ENCODE measurements around the gene LCK.
A peak's percentile ranks its signal among the peaks of the same experiment; 100 is the strongest.
"Not testable (repeated sequence)": the region's sequence is repeated elsewhere in the genome, so short reads cannot be mapped to it uniquely, and the experiment has no call there.

LCK gene

GRCh38 chr1:32274646-32275340, 23.7 kb downstream of the LCK start:
- DNase-seq, result no peak

- DNase-seq, result no peak
Observed at GRCh38 chr1:32275424-32275823, 24.4 kb downstream of the LCK start.

DNA sequence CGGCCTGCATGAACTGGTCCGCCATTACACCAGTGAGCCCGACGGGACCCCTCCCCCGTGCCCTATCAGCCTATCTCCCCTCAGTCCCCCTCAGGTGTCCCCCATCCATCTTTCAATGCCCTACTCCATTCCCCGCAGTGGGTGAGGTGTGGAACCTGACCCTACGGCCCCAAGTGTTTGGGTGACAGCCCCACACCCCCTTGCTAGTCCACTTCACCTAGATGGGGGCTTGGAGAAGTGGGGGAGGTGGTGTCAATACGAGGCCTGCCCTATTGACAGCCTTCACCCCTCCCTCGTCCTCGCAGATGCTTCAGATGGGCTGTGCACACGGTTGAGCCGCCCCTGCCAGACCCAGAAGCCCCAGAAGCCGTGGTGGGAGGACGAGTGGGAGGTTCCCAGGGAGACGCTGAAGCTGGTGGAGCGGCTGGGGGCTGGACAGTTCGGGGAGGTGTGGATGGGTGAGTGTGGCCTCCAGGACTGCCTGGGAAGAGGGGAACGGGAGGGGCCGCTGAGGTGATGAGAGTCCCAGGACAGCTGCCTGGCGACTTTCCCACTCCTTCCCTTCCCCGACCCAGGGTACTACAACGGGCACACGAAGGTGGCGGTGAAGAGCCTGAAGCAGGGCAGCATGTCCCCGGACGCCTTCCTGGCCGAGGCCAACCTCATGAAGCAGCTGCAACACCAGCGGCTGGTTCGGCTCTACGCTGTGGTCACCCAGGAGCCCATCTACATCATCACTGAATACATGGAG, 25.1 kb downstream of the LCK start:
- no peak for DNase-seq

GRCh38 chr1:32284777-32285176, 33.7 kb downstream of the LCK start:
- DNase-seq, result not testable (repeated sequence)

DNA sequence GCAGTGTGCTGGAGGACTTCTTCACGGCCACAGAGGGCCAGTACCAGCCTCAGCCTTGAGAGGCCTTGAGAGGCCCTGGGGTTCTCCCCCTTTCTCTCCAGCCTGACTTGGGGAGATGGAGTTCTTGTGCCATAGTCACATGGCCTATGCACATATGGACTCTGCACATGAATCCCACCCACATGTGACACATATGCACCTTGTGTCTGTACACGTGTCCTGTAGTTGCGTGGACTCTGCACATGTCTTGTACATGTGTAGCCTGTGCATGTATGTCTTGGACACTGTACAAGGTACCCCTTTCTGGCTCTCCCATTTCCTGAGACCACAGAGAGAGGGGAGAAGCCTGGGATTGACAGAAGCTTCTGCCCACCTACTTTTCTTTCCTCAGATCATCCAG, 34.6 kb downstream of the LCK start:
- DNase-seq, result no peak

DNA sequence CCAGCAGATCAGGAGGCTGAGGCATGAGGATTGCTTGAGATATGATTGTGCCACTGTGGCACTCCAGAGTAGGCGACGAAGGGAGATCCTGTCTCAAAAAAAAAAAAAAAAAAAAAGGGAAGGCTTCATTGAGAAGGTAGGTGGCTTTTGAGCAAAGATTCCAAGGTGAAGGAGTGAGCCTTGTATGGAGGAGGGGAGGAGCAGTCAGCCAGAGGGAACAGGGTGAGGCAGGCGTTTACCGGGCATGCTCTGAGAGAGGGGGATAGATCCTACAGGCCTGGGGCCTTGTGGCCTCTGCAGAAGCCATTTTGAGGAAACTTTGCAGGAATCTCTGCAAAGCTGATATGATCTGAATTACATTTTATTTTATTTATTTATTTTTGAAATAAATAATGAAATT, 35.7 kb downstream of the LCK start:
- no peak for DNase-seq

- no peak for DNase-seq
Observed at GRCh38 chr1:32289256-32289655, 38.2 kb downstream of the LCK start.

DNA sequence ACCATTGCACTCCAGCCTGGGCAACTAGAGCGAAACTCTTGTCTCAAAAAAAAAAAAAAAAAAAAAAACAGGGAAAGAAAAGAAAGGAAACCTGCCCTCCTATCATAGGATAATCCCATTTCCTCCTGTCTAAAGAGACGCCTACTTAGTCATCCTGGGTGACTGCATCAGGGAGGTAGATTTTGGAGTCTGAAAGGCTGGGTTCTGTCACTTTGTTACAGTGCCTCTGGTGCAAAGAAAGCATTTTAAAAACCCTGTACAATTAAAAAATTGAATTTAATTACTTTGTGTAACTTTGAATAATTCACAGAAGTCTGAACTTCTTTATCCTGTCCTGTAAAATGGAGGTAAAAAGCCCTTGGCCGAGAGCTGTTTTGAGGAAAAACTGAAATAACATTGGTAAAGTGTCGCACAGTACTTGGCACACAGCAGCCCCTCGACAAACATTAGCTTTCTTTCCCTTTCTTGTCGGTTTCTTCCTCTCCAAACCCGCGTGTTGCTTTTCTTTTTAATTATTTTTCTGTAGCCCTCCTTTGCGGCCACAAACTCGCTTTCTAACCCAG, 40.2 kb downstream of the LCK start:
- DNase-seq, result no peak

DNA sequence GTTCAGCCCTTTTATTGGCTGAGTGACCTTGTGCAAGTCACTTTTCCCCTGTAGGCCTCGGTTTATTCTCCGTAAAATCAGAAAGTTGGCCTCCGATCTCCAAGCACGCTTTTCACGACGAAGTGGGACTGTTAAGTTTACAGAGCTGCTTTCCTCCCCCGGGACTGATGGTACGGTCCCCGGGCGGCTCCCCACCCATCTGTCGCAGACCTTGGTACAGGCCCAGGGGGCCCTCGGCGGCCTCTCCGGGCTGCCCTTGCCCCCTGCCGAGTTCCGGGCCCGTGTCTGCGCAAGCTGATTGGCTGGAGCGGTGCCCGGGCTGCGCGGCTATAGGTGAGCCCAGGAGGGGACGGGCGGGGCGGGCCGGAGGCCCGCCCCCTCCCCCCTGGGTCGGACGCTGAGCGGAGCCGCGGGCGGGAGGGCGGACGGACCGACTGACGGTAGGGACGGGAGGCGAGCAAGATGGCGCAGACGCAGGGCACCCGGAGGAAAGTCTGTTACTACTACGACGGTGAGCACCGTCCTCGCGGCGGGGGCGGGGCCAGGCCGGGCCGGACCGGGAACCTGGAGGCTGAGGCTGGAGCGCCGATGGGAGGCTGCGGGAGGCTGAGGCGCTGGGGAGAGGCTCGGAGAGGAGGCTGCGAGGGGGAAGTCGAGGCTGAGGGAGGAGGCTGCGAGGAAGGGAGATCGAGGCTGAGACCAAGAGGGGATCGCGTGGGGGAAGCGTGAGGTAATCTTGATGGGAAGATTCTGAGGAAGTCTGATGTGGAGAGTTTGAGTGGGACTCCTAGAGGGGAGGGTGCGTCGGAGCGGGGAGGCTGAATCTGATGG, 40.9 kb downstream of the LCK start, which contains the start of gene HDAC1:
Gene HDAC1, plus strand, starts transcription at position 376 of the 831 bp plus-strand sequence. Its CDS starts 87 bp downstream, at position 463.
- peak; percentile 95 for DNase-seq

- DNase-seq, result not testable (repeated sequence)
Observed at GRCh38 chr1:32298211-32298610, 47.1 kb downstream of the LCK start.

- DNase-seq, result no peak
Observed at GRCh38 chr1:32299327-32299726, 48.3 kb downstream of the LCK start.

DNA sequence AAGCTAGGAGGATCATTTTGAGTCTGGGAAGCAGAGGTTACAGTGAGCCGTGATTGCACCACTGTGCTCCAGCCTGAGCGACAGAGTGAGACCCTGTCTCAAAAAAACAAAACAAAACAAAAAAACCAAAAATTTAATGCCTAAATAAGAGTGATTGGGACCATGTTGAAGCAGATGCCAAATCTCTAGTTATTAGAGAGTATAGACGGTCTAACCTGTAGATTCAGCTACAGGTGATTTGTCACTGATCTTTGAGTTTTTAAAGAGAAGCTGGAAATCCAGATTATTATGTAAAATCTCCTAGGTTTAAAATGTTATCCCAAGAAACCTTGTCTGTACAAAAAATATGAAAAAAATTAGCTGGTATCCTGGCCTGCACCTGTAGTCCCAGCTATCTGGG, 52.3 kb downstream of the LCK start:
- no peak for DNase-seq

- DNase-seq, result no peak
Observed at GRCh38 chr1:32303997-32304622, 53.0 kb downstream of the LCK start.

DNA sequence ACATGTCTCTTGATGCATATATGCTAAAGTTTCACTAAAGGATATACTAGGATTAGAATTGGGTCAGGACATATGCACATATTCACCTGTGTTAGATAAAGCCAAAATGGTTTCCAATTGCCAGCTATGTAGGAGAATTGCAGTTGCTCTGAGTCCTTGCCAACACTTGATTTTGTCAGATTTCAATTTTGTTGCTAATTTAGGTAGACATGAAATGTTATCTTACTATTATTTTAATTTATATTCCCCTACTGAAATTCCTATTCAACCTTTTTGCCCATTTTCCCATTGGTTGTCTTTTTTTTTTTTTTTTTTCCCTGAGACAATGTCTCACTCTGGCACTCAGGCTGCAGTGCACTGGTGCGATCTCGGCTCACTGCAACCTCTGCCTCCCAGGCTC, 54.2 kb downstream of the LCK start:
- DNase-seq, result no peak

GRCh38 chr1:32307324-32307723, 56.3 kb downstream of the LCK start:
- no peak for DNase-seq

DNA sequence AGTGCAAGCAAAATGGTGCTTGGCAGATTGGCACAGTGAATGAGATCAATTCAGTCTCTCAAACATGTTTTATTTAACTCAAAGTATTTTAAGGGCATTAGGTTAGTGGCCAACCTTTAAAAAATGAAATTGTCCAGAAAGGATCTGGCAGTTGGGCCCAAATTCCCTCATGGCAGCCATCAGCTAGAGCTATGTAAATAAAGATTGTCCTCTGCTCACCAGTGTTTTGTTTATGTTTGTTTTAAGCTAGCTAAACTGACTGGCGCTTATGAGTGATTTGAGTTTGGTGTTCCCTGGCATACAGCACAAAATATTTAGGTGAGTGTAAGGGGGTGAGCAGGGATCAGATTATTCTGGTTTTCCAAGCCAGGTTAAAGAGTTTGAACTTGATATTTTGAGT, 58.9 kb downstream of the LCK start:
- DNase-seq, result no peak

- no peak for DNase-seq
Observed at GRCh38 chr1:32311709-32312393, 60.8 kb downstream of the LCK start.

DNA sequence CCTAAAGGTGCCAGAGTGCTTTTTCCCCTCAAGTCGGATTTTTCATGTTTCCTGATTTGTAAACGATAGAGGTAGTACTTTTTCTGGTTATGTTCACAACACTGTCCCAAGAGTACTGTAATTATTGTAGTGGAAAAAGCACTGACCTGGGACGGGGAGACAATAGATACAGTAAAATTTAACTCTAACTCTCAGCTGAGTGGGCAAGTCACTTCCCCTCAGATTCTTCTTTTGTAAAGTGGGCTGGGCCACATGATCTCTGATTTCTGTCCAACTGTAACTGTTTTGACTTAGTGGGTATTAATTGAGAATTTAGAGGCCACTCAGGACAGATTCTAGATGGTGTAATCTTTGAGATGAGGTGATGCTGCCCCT, 65.8 kb downstream of the LCK start:
- no peak for DNase-seq

- DNase-seq, result no peak
Observed at GRCh38 chr1:32318127-32318869, 67.2 kb downstream of the LCK start.

DNA sequence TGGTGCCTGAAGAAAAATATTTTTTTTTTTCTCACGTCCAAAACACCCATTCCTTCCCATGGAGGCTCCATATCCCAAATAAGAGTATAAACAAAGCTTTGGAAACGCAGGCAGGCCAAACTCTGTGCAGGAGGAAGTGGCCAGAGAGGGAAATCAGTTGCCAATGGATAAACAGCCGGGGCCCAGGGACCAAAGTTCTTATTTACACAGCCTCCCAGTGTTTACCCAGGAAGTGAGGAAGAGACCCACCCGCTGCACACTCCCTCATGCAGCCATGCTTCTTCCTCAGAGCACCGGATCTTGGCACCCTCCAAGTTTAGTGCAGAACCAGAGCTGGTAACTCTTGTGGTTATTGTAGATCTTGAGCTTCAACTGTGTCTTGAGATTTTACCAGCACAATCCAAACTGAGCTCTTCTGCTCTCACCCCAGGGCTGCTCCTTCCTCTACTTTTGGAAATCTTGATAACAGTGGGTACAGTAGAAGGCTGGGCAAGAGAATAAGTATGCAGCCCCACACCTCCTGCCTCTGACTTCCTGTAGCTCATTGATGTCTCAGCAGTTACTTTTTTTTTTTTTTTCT, 70.7 kb downstream of the LCK start:
- no peak for DNase-seq

DNA sequence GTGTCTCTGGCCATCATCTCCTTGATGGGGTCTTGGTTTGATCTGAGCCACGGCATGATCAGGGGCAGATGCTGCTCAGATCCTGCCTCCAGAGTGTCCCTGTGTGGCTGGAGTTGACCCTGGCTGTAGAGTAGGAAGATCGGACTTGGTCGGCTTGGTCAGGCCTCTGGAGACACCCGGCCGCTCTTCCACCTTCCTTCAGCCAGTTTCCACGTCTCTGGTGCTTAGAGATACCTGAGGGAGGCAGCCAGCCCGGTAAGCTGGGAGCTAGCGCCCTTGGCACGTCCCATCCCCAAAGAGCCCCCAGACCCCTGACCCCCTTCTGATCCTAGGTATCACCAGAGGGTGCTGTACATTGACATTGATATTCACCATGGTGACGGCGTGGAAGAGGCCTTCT, 76.1 kb downstream of the LCK start:
- no peak for DNase-seq

Data from NCI-H2171 treated with DMSO at 0.1 percent for 48 hours (cell line).